HG03139 (cell line): ENCODE data around the gene CCDC27.

ENCODE experiments used
- ATAC-seq: cut with Tn5 transposase; IDR thresholded peaks from one replicate; pipeline ENCODE4 v1.9.1; 2021; ENCODE audit not compliant: unreplicated experiment

The CCDC27 gene

GRCh38 chr1:3750741-3751140 is 1.5 kb upstream of the CCDC27 start:
- no peak for ATAC-seq

GRCh38 chr1:3753656-3754454 is 1.6 kb downstream of the CCDC27 start:
- no peak for ATAC-seq

GRCh38 chr1:3756394-3756793 is 4.1 kb downstream of the CCDC27 start:
- no peak for ATAC-seq

GRCh38 chr1:3759164-3759563 is 6.9 kb downstream of the CCDC27 start:
- no peak for ATAC-seq

GRCh38 chr1:3759796-3760195 is 7.5 kb downstream of the CCDC27 start:
- no peak for ATAC-seq

- no peak for ATAC-seq
Observed at GRCh38 chr1:3761296-3762010, 9.2 kb downstream of the CCDC27 start.

GRCh38 chr1:3762151-3762872 is 10.1 kb downstream of the CCDC27 start:
- no peak for ATAC-seq

- no peak for ATAC-seq
Observed at GRCh38 chr1:3762873-3763228, 10.6 kb downstream of the CCDC27 start.

- ATAC-seq, result no peak
Observed at GRCh38 chr1:3763351-3764125, 11.3 kb downstream of the CCDC27 start.

GRCh38 chr1:3767328-3767925 is 15.2 kb downstream of the CCDC27 start:
- ATAC-seq, result no peak

- no peak for ATAC-seq
Observed at GRCh38 chr1:3768811-3769390, 16.7 kb downstream of the CCDC27 start.

GRCh38 chr1:3770047-3770765 is 18.0 kb downstream of the CCDC27 start:
- no peak for ATAC-seq

GRCh38 chr1:3771108-3772026 is 19.1 kb downstream of the CCDC27 start:
- no peak for ATAC-seq

GRCh38 chr1:3772027-3772714 is 19.9 kb downstream of the CCDC27 start:
- ATAC-seq, result peak; percentile 65

- ATAC-seq, result peak; percentile 4
Observed at GRCh38 chr1:3772715-3773571, 20.7 kb downstream of the CCDC27 start, which contains the start of gene SMIM1. Gene SMIM1, plus strand, starts transcription at chr1:3772749. Its CDS starts 2,625 bp downstream, at chr1:3775374.

GRCh38 chr1:3773572-3774275 is 21.5 kb downstream of the CCDC27 start:
- ATAC-seq, result no peak
